WTC11 (cell line): ENCODE measurements around the gene SYS1. TPM values are rescaled to one million over a fixed set of nuclear protein-coding genes. Genes with fewer than 3 reads are reported as not detected.

Source experiments
- ATAC-seq: fragments of 200-7000 bp; cut with Tn5 transposase; 2 replicates; pipeline ENCODE4 v1.10.0; 2021; ENCODE audit warnings: mild to moderate bottlenecking, moderate library complexity
- CTCF ChIA-PET: fragments of 300-600 bp; sonication (Branson Sonifier 250); formaldehyde crosslinking; loops from one replicate; lab custom pipeline; 2021; ENCODE audit warnings: antibody characterized with exemption; lab: Charles Lee
- POLR2A ChIA-PET: fragments of 350-600 bp; sonication (Branson Sonifier 250); formaldehyde crosslinking; loops from one replicate; lab custom pipeline; 2021; ENCODE audit warnings: antibody characterized with exemption; lab: Charles Lee
- DNase-seq: peaks from one replicate; pipeline ENCODE4 v3.0.0; 2021; ENCODE audit warnings: low spot score
- H3K27ac Mint-ChIP-seq: 2 replicates; pipeline ENCODE4 v1.8.0; 2021; ENCODE audit warnings: mixed read lengths
- H3K27me3 Mint-ChIP-seq: 2 replicates; pipeline ENCODE4 v1.8.0; 2021; ENCODE audit warnings: low read depth, mild to moderate bottlenecking, moderate library complexity, mixed read lengths
- H3K36me3 Mint-ChIP-seq: 2 replicates; pipeline ENCODE4 v1.8.0; 2021; ENCODE audit warnings: mixed read lengths
- H3K4me1 Mint-ChIP-seq: 2 replicates; pipeline ENCODE4 v1.8.0; 2022; ENCODE audit warnings: mixed read lengths
- H3K4me3 Mint-ChIP-seq: 2 replicates; pipeline ENCODE4 v1.8.0; 2021; ENCODE audit warnings: mild to moderate bottlenecking, moderate library complexity, mixed read lengths
- H3K9me3 Mint-ChIP-seq: 2 replicates; pipeline ENCODE4 v1.8.0; 2021; ENCODE audit warnings: mixed read lengths
- ARID4B ChIP-seq: sonication (generic); formaldehyde crosslinking; IDR thresholded peaks from 2 replicates; pipeline ENCODE4 v1.8.0; 2023; ENCODE audit warnings: missing genetic modification reagents, mild to moderate bottlenecking, borderline replicate concordance
- CREB1 ChIP-seq: sonication (generic); formaldehyde crosslinking; IDR thresholded peaks from 2 replicates; pipeline ENCODE4 v1.8.0; 2023; ENCODE audit warnings: mild to moderate bottlenecking, missing genetic modification reagents
- CREM ChIP-seq: sonication (generic); formaldehyde crosslinking; IDR thresholded peaks from 2 replicates; pipeline ENCODE4 v1.8.1; 2022; ENCODE audit warnings: mild to moderate bottlenecking, missing genetic modification reagents, moderate library complexity
- E2F1 ChIP-seq: sonication (generic); formaldehyde crosslinking; IDR thresholded peaks from 2 replicates; pipeline ENCODE4 v1.8.0; 2022; ENCODE audit warnings: mild to moderate bottlenecking, missing genetic modification reagents
- EMX1 ChIP-seq: fragments of 250-450 bp; sonication (Bioruptor Pico); IDR thresholded peaks from 2 replicates; pipeline ENCODE4 v1.8.0; 2021; ENCODE audit warnings: mild to moderate bottlenecking
- FOXJ3 ChIP-seq: sonication (generic); formaldehyde crosslinking; IDR thresholded peaks from 2 replicates; pipeline ENCODE4 v1.9.0; 2021; ENCODE audit warnings: missing genetic modification reagents, mild to moderate bottlenecking, borderline replicate concordance
- FOXP4 ChIP-seq: sonication (generic); formaldehyde crosslinking; IDR thresholded peaks from 2 replicates; pipeline ENCODE4 v1.8.0; 2022; ENCODE audit warnings: mild to moderate bottlenecking, missing genetic modification reagents
- GTF2I ChIP-seq: fragments of 250-450 bp; sonication (Bioruptor Pico); conservative IDR thresholded peaks from 2 replicates; pipeline ENCODE4 v1.4.0; 2021; ENCODE audit warnings: mild to moderate bottlenecking
- JAZF1 ChIP-seq: fragments of 250-450 bp; sonication (Bioruptor Pico); IDR thresholded peaks from 2 replicates; pipeline ENCODE4 v1.9.0; 2021; ENCODE audit warnings: moderate library complexity, mild to moderate bottlenecking, inconsistent platforms
- JUN ChIP-seq: sonication (generic); formaldehyde crosslinking; IDR thresholded peaks from 2 replicates; pipeline ENCODE4 v1.8.0; 2023; ENCODE audit warnings: mild to moderate bottlenecking, missing genetic modification reagents
- MAX ChIP-seq: sonication (generic); formaldehyde crosslinking; IDR thresholded peaks from 2 replicates; pipeline ENCODE4 v1.8.0; 2022; ENCODE audit warnings: mild to moderate bottlenecking, missing genetic modification reagents
- NFYB ChIP-seq: sonication (generic); formaldehyde crosslinking; conservative IDR thresholded peaks from 2 replicates; pipeline ENCODE4 v1.8.0; 2022; ENCODE audit warnings: low read depth, missing genetic modification reagents
- PRDM15 ChIP-seq: sonication (generic); formaldehyde crosslinking; IDR thresholded peaks from 2 replicates; pipeline ENCODE4 v1.8.0; 2022; ENCODE audit warnings: missing genetic modification reagents
- SOX15 ChIP-seq: fragments of 250-450 bp; sonication (Bioruptor Pico); IDR thresholded peaks from 2 replicates; pipeline ENCODE4 v1.9.0; 2021; ENCODE audit warnings: mild to moderate bottlenecking
- SP1 ChIP-seq: sonication (generic); formaldehyde crosslinking; conservative IDR thresholded peaks from 2 replicates; pipeline ENCODE4 v1.8.1; 2022; ENCODE audit warnings: missing genetic modification reagents
- ZBTB21 ChIP-seq: sonication (generic); formaldehyde crosslinking; IDR thresholded peaks from 2 replicates; pipeline ENCODE4 v1.8.1; 2023; ENCODE audit warnings: mild to moderate bottlenecking, missing genetic modification reagents, borderline replicate concordance
- ZMAT4 ChIP-seq: fragments of 250-450 bp; sonication (Bioruptor Pico); IDR thresholded peaks from 2 replicates; pipeline ENCODE4 v1.9.0; 2021; ENCODE audit warnings: mild to moderate bottlenecking
- ZNF138 ChIP-seq: sonication (generic); formaldehyde crosslinking; conservative IDR thresholded peaks from 2 replicates; pipeline ENCODE4 v1.8.1; 2022; ENCODE audit warnings: mild to moderate bottlenecking, moderate library complexity, missing genetic modification reagents
- ZNF219 ChIP-seq: sonication (generic); formaldehyde crosslinking; IDR thresholded peaks from 2 replicates; pipeline ENCODE4 v1.8.0; 2023; ENCODE audit warnings: missing genetic modification reagents, mild to moderate bottlenecking, borderline replicate concordance
- ZNF416 ChIP-seq: fragments of 250-450 bp; sonication (Bioruptor Pico); IDR thresholded peaks from 2 replicates; pipeline ENCODE4 v1.9.0; 2021; ENCODE audit warnings: mild to moderate bottlenecking, inconsistent platforms
- ZNF425 ChIP-seq: fragments of 250-450 bp; sonication (Bioruptor Pico); conservative IDR thresholded peaks from 2 replicates; pipeline ENCODE4 v1.9.0; 2021; ENCODE audit warnings: mild to moderate bottlenecking
- total RNA-seq: library from RNA; stranded (reverse); gene quantifications from 3 replicates; pipeline ENCODE4 v1.2.3, GENCODE V29; 2021

Gene SYS1
- total RNA-seq, 1 experiment from 2014 or later, result 16.4 TPM

GRCh38 chr20:45352729-45353128 is 10.2 kb upstream of the SYS1 start (continued):
- no peak for TF ChIP-seq ARID4B (CRISPR knock-in tag)
- no peak for TF ChIP-seq CREM (CRISPR knock-in tag)
- TF ChIP-seq FOXP4 (CRISPR knock-in tag), result no peak
- TF ChIP-seq CREB1 (CRISPR knock-in tag), result no peak
- no peak for TF ChIP-seq JAZF1
- TF ChIP-seq ZMAT4 (CRISPR knock-in tag), result no peak
- TF ChIP-seq E2F1, result no peak

- Mint-ChIP-seq H3K9me3 (no peaks in the 10 kb centered on the region), H3K27me3 (no peaks in the 10 kb centered on the region), H3K4me3 (no peak overlapping the region), H3K36me3 (no peaks in the 10 kb centered on the region), H3K27ac (no peak overlapping the region), H3K4me1 (peaks cover 24% of the 10 kb centered on the region)
- DNase-seq, result no peak
- ChIA-PET POLR2A (interaction anchor here (1.0 to 1.3 kb wide), 2 partner anchors 11 to 83 kb away, joined by 3 to 4 read pairs; no protein-coding TSS in a partner anchor), CTCF (interaction anchor here (0.6 to 2.6 kb wide), 6 partner anchors 9 to 83 kb away, joined by 3 to 12 read pairs (median 6); partner anchors contain the start of gene SYS1)
- peak; percentile 75 for ATAC-seq
- TF ChIP-seq ZNF416 (CRISPR knock-in tag) (no peak), JUN (no peak), PRDM15 (no peak), NFYB (CRISPR knock-in tag) (no peak), GTF2I (CRISPR knock-in tag) (no peak), ZBTB21 (no peak), EMX1 (CRISPR knock-in tag) (no peak), ZNF425 (no peak), SP1 (CRISPR knock-in tag) (no peak), FOXJ3 (no peak), SOX15 (CRISPR knock-in tag) (no peak), MAX (CRISPR knock-in tag) (no peak), ZNF138 (no peak), FOXP4 (CRISPR knock-in tag) (no peak), ZNF219 (CRISPR knock-in tag) (no peak)
Observed at GRCh38 chr20:45353746-45354145, 9.2 kb upstream of the SYS1 start.
